ENCODE results near the gene SLC12A2.

SLC12A2 gene

GRCh38 chr5:128192368-128192767 lies 108.8 kb downstream of the SLC12A2 start:
- no peak for DNase-seq

GRCh38 chr5:128193665-128194390 lies 110.3 kb downstream of the SLC12A2 start:
- no peak for DNase-seq

- DNase-seq: no peak
Measured at GRCh38 chr5:128195316-128195715, 111.8 kb downstream of the SLC12A2 start.

- DNase-seq: no peak
Measured at GRCh38 chr5:128196080-128196479, 112.5 kb downstream of the SLC12A2 start.

GRCh38 chr5:128196791-128197190 lies 113.2 kb downstream of the SLC12A2 start:
- DNase-seq: no peak

- DNase-seq: no peak
Measured at GRCh38 chr5:128197896-128198522, 114.4 kb downstream of the SLC12A2 start.

- no peak for DNase-seq
Measured at GRCh38 chr5:128199104-128199503, 115.5 kb downstream of the SLC12A2 start.

GRCh38 chr5:128199611-128200010 lies 116.0 kb downstream of the SLC12A2 start:
- DNase-seq: no peak

GRCh38 chr5:128201065-128201926 lies 117.7 kb downstream of the SLC12A2 start:
- peak; percentile 83 for DNase-seq

GRCh38 chr5:128202320-128202719 lies 118.8 kb downstream of the SLC12A2 start:
- DNase-seq: no peak

GRCh38 chr5:128208436-128208835 lies 124.9 kb downstream of the SLC12A2 start:
- no peak for DNase-seq

GRCh38 chr5:128212191-128212806 lies 128.7 kb downstream of the SLC12A2 start:
- no peak for DNase-seq

GRCh38 chr5:128213340-128213739 lies 129.8 kb downstream of the SLC12A2 start:
- peak; percentile 27 for DNase-seq

GRCh38 chr5:128213833-128214232 lies 130.3 kb downstream of the SLC12A2 start:
- DNase-seq: no peak

- DNase-seq: no peak
Measured at GRCh38 chr5:128216285-128216684, 132.7 kb downstream of the SLC12A2 start.

GRCh38 chr5:128216860-128217531 lies 133.4 kb downstream of the SLC12A2 start:
- no peak for DNase-seq

- DNase-seq: no peak
Measured at GRCh38 chr5:128220841-128221240, 137.3 kb downstream of the SLC12A2 start.

- no peak for DNase-seq
Measured at GRCh38 chr5:128224336-128224735, 140.8 kb downstream of the SLC12A2 start.

GRCh38 chr5:128225245-128226030 lies 141.9 kb downstream of the SLC12A2 start:
- DNase-seq: no peak

GRCh38 chr5:128228008-128228407 lies 144.4 kb downstream of the SLC12A2 start:
- DNase-seq: no peak

GRCh38 chr5:128228521-128228920 lies 145.0 kb downstream of the SLC12A2 start:
- no peak for DNase-seq
